Measurements from ENCODE around the gene JAZF1.
"Not testable (repeated sequence)": the region's sequence is repeated elsewhere in the genome, so short reads cannot be mapped to it uniquely, and the experiment has no call there.

JAZF1 gene

DNA sequence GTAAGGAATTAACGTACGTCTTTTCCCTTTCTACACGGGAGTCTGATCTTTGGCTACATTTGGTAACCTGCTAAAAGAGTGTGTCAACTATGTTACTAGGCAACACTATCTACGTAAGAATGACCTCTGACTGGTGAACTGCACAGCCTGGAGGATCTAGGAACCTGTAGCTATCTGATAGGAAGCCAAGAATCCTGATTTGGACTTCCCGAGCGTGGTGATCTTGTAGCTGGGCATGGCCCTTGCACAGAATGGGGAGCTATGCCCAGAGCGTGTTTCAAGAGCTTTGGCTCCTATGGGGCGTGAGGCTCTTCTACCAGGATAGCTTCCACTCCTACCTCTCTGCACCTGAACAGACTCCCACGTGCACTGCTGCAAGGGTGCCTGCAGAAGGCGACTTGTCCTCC is 283.2 kb downstream of the JAZF1 start:
- DNase-seq, result no peak

DNA sequence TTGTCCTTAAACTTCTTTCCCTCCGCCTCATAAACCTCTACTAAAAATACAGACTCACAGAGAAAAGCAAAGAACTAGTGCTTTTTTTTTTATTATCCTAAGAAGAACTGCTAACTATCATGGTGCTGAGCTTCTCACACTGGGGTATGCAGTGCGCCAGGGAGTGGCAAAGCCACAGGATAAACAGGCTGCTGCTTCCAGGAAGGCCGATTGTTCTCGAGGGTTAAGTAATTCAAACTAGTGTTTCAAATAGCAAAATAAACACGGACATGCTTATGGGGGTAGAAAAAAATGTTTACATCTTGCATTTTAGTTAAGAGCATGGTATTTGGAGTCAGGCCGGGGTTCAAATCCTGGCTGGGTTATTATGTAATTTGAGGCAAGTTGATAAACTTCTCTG is 283.6 kb downstream of the JAZF1 start:
- no peak for DNase-seq

- DNase-seq, result no peak
These were observed 285.0 kb downstream of the JAZF1 start for GRCh38 chr7:27895551-27895950.

DNA sequence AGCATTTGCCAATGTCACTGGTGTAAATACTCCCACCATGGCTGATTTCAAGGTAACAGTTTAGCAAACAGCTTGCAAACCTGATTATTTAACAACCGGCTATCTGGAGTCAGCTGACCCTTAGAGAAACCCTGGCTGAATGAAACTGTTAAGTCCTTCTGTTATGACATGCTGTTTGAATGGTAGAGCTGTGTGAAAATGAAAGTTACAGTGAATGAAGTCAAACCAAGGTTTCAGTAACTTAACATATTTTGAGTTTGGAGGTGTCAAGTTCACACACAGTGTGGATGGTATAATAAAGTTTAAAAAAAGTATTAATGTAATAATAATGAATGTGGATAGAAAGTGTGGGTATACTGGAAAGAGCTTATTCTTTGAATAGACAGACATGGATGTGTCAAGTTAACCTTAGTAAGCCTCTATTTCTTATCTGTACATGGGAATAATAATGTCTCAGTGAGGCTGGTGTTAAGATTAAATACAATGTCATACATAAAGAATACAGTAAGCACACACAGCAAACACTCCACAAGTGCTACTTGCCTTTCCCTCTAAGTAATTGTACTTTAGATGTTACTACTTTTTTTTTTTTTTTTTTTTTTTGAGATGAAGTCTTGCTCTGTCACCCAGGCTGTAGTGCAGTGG is 290.3 kb downstream of the JAZF1 start:
- no peak for DNase-seq

GRCh38 chr7:27889800-27890199 is 290.8 kb downstream of the JAZF1 start:
- DNase-seq, result no peak

- no peak for DNase-seq
These were observed 291.9 kb downstream of the JAZF1 start for GRCh38 chr7:27888736-27889135.

DNA sequence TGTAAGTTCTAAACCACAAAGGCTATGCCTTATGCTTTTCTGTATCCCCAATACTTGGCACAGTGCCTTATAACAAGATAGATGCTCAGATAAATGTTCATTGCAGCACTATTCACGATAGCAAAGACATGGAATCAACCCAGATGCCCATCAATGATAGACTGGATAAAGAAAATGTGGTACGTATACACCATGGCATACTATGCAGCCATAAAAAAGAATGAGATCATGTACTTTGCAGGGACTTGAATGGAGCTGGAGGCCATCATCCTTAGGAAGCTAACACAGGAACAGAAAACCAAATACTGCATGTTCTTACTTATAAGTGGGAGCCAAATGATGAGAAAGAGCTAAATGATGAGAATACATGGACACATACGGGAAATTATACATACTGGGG is 293.9 kb downstream of the JAZF1 start:
- not testable (repeated sequence) for DNase-seq

DNA sequence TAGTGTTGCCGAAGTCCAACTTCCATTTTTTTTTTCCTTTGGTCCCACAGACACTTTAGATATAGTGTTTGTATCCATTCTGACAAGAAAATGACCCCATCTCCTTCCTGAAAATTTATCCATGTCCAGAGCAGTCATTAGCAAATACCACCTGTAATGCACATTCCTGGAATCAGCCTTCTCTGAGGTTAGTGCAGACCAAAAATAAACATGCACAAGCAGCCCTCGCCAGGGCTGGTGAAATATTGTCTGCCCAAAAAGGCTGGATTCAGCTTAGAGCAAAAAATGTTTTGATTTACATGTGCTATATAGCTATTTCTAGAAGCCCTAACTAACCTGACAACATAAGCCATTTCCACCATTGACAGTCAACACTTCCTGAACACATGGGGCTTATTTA is 294.9 kb downstream of the JAZF1 start:
- no peak for DNase-seq

GRCh38 chr7:27883696-27884095 is 296.9 kb downstream of the JAZF1 start:
- DNase-seq, result no peak

DNA sequence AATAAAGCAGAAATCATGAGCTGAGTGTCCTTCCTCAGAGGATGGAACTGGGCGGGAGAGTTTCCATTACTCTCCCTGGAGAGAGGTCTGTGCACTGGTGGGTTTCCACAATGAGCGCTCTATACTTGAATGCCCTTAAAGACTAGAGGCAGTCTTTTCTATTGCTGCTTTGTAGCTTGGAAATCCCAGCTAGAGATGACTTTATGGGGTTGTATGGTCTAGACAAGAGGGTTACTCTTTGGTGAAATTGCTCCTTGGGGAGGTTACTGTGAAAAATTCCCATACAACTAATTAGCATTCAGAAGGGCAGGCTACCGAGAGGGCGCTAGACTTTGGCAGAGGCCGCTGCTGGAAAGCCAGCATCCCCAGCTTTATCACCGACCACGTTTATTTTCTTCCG is 303.8 kb downstream of the JAZF1 start:
- DNase-seq, result no peak

DNA sequence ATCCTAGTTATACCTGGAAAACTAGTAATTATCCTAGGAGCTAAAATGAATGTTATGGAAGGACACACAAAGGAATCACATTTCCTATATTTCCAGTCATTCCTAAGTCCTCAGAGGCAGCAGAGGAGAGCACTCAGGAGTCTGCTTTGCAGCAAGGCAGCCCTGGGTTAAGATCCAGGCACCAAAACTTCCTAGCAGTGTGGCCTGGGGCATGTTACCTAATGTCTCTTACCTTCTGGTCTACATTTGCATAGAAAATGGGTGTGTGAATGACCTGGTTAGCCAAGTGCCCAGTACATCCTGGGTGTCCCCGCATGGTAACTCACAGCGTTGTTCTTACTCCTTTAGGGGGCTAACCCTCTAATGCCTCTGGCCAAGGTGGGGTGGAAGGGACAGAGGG is 304.8 kb downstream of the JAZF1 start:
- DNase-seq, result no peak

DNA sequence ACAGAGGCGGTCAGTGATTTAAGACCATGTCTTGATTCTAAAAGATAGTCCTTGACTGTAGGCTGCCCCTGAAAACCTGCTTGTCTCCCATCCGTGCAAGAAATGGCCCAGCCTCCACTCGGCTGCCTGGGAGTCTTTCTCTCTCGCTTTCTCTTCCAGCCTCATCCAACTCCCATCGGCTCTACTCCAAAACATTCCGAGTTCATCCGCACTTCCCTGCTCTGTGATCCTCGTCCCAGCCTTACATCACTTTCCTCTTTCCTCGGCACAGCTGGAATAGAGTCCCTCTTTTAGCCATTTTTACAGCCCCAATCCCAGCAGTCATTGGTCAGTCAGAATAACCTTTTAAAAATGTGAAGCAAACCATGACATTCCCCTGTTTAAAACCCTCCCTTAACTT is 305.5 kb downstream of the JAZF1 start:
- no peak for DNase-seq

DNA sequence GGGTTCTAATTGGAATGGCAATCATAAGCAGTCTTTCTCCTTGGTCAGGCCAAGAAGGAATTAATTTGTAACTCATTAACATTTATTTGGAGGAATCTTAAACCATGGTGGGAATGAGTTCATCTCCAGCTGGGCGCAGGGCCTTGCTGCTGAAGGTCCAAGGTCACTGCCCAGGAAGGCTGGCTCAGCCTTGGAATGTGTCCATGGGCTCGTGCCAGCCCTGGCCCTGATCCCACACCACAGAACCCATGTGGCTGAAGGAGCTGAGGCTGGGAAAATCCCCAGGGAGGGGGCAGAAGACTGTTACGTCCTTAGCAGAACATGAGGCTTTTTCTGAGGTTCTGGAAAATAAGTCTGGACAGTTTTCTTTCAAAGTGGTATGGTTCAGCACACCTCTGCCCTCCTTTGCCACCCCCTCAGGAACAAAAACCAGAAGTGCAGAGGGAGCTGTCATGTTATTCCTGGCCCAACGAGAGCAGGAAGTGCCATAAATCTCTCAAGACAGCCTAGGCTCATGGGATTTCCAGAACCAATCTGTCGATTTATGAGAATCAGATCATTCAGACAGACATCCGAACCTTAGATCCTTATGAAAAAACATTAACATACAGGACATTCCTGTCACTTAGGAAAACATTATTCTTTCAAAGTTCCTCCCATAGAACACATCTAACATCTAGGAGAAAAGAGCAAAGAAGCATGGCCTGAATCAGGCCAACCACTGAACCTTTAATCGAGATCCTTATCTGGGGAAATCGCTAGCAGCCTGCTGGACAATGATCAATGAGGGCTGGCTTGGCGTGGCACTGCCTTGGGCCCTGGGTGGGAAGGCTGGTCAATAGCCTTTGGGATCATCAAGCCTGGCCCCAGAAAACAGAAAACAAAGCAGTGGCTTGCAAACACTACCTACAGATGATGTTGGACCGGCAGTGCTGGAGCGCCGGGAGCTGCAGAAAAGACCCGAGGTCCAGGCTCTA is 306.3 kb downstream of the JAZF1 start:
- DNase-seq, result no peak

- no peak for DNase-seq
These were observed 308.0 kb downstream of the JAZF1 start for GRCh38 chr7:27872356-27873275.

- no peak for DNase-seq
These were observed 308.7 kb downstream of the JAZF1 start for GRCh38 chr7:27871866-27872265.

- no peak for DNase-seq
These were observed 309.5 kb downstream of the JAZF1 start for GRCh38 chr7:27871086-27871485.

- no peak for DNase-seq
These were observed 310.0 kb downstream of the JAZF1 start for GRCh38 chr7:27870595-27870994.

DNA sequence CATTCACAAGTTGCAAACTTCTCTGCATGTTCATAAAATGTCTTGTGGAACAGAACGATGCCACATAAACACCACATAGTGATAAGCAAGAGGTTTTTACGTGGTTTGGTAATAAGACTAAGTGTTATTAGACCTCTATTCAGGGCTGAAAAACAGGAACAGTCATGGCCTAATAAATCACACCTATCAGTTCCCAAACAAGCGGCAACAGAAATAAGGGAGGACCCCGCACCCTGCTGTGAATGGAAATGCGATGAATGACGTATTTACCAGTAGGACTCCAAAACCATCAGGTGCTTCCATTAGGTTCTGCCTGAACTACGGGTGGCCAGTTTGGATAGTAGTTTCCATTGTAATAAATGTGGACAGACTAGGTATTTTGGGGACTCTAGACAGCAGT is 311.5 kb downstream of the JAZF1 start:
- DNase-seq, result no peak

GRCh38 chr7:27868131-27868550 is 312.5 kb downstream of the JAZF1 start:
- DNase-seq, result no peak

- DNase-seq, result no peak
These were observed 313.5 kb downstream of the JAZF1 start for GRCh38 chr7:27866828-27867672.

DNA sequence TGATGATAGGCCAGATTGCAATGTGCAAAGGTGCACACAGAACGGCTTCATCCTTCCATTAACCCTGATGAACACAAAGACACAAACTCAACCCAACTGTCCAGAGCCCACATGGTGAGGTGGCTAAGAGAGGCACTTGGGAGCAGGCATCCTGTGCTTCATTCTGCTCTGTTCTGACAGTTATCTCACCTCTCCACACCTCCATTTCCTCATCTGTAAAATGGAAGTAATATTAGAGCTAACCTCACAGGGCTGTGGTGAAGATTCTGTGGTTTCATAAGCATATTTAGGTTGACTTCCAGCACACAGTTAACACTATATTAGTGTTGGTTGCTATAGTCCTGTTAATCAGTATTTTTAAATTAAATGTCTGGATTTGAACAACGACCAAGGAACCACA is 314.3 kb downstream of the JAZF1 start:
- DNase-seq, result peak; percentile 15

DNA sequence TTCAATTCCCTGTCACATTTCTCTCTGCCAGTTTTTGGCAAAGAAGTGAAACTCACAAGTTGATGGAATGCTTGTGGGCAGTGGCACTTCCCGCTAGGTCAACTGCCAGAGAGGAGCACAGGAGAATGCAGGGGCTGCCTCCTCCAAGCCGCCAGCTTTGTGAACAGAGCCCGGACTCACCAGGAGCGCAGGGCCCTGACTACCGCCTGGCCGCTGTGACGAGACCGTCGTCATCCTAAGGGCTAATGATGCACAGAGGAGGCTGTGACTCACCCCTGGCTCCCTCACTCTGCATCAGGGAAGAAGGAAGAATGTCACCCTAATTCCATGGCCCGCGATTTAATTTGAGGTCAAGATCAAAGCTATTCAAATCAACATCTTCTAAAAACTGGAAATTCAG is 316.7 kb downstream of the JAZF1 start:
- DNase-seq, result no peak
